Upper lobe of left lung (tissue), 6 donors: Measurements from ENCODE around the gene SLCO3A1. TPM values are rescaled to one million over a fixed set of nuclear protein-coding genes. Genes with fewer than 3 reads are reported as not detected.

Experiments used
- ATAC-seq, 2 donors: fragments of 200-7000 bp; cut with Tn5 transposase; one replicate each; pipeline ENCODE4 v1.9.1; 2022; ENCODE audit warnings: mild to moderate bottlenecking in 2 of 2, moderate library complexity in 2 of 2; ENCODE audit not compliant: low FRiP score in 2 of 2
- DNase-seq, 2 donors: peaks; one replicate each; pipeline ENCODE4 v3.0.0-alpha.2; 2019 to 2020
- H3K27ac ChIP-seq, 4 donors: fragments of 200-600 bp; sonication (generic); one replicate each; pipeline ENCODE4 v1.5.1; 2016 to 2019
- H3K27me3 ChIP-seq, 4 donors: fragments of 200-600 bp; sonication (generic); one replicate each; pipeline ENCODE4 v1.5.1; 2017 to 2019
- H3K36me3 ChIP-seq, 4 donors: fragments of 200-600 bp; sonication (generic); one replicate each; pipeline ENCODE4 v1.5.1; 2016 to 2019
- H3K4me1 ChIP-seq, 4 donors: fragments of 200-600 bp; sonication (generic); one replicate each; pipeline ENCODE4 v1.5.1; 2018 to 2019
- H3K4me3 ChIP-seq, 4 donors: fragments of 200-600 bp; sonication (generic); one replicate each; pipeline ENCODE4 v1.5.1; 2017 to 2019; ENCODE audit warnings: mild to moderate bottlenecking in 2 of 4, moderate library complexity in 1 of 4
- H3K9me3 ChIP-seq, 4 donors: fragments of 200-600 bp; sonication (generic); one replicate each; pipeline ENCODE4 v1.5.1; 2018 to 2019
- CTCF ChIP-seq, 6 experiments: fragments of 450-650 bp in 4 of 6; fragments of 200-600 bp in 2 of 6; sonication (generic) in 2 of 6; IDR thresholded peaks; one replicate each; pipeline ENCODE4 v1.5.1; 2016 to 2019; ENCODE audit warnings: antibody characterized with exemption in 6 of 6
- EP300 ChIP-seq, 4 donors: sonication (generic); formaldehyde crosslinking; IDR thresholded peaks; one replicate each; pipeline ENCODE4 v1.5.1; 2017; ENCODE audit warnings: antibody characterized with exemption in 4 of 4, control low read depth in 2 of 4
- POLR2A ChIP-seq, 4 donors: fragments of 450-650 bp; IDR thresholded peaks; one replicate each; pipeline ENCODE4 v1.5.1; 2016 to 2017; ENCODE audit warnings: antibody characterized with exemption in 4 of 4, mild to moderate bottlenecking in 2 of 4
- POLR2AphosphoS5 ChIP-seq, 2 donors: sonication (generic); formaldehyde crosslinking; IDR thresholded peaks; one replicate each; pipeline ENCODE4 v1.5.1; 2017; ENCODE audit warnings: antibody characterized with exemption in 2 of 2
- WGBS, 2 donors: methylation state at CpG; one replicate each; pipeline ENCODE4 v1.1.5; 2017 to 2018; 5-methylcytosine and 5-hydroxymethylcytosine counted together
- total RNA-seq, 6 donors: library from RNA; depleted of rRNA in 4 of 6; stranded (reverse); fragments of >200 nt in 4 of 6; gene quantifications; one replicate each; pipeline versions ENCODE4 v1.1.0 to v1.2.1, GENCODE V29; 2016 to 2021
- donor health status: DM: no; HTN: no; CAD: no; lungs with moderate emphysema.
- donor health status: DM: no; HTN: yes; CAD: no; lungs with severe emphysema.

SLCO3A1 gene
- total RNA-seq, 6 donors from 2014 or later: 29.3 to 56.6 (median 46.7) TPM

- no peaks in the 10 kb centered on the region for H3K4me1 ChIP-seq
- DNase-seq (no peak), ATAC-seq (no peak)
- H3K9me3 ChIP-seq: no peaks in the 10 kb centered on the region
- no peak overlapping the region for H3K27ac ChIP-seq
- H3K36me3 ChIP-seq: peaks cover 5 to 83% (median 49%) of the 10 kb centered on the region in 4 donors
- no peaks in the 10 kb centered on the region for H3K27me3 ChIP-seq
- TF ChIP-seq POLR2A (IDR thresholded peaks at IDR 0.05): no peak
- TF ChIP-seq EP300 (IDR thresholded peaks at IDR 0.05): no peak
- no peak for TF ChIP-seq POLR2AphosphoS5 (IDR thresholded peaks at IDR 0.05)
- TF ChIP-seq CTCF (IDR thresholded peaks at IDR 0.05): no peak
- WGBS, 2 donors: 78 to 95% methylated on average over 3 of the region's 3 CpGs
- H3K4me3 ChIP-seq: no peak overlapping the region
Measured at GRCh38 chr15:92124657-92125010, 271.1 kb downstream of the SLCO3A1 start.

GRCh38 chr15:92128788-92129187, 275.3 kb downstream of the SLCO3A1 start:
- Histone ChIP-seq H3K27ac (no peak overlapping the region), H3K27me3 (no peaks in the 10 kb centered on the region), H3K4me3 (no peak overlapping the region), H3K9me3 (no peaks in the 10 kb centered on the region), H3K4me1 (no peaks in the 10 kb centered on the region), H3K36me3 (peaks cover 5 to 78% (median 42%) of the 10 kb centered on the region in 4 donors)
- TF ChIP-seq CTCF (IDR thresholded peaks at IDR 0.05) (no peak), POLR2A (IDR thresholded peaks at IDR 0.05) (no peak), POLR2AphosphoS5 (IDR thresholded peaks at IDR 0.05) (no peak), EP300 (IDR thresholded peaks at IDR 0.05) (no peak)
- DNase-seq (no peak), ATAC-seq (no peak)
- 95 to 97% methylated on average over 5 of the region's 5 CpGs for WGBS, 2 donors

GRCh38 chr15:92130244-92130643, 276.7 kb downstream of the SLCO3A1 start:
- H3K4me3 ChIP-seq: no peak overlapping the region
- DNase-seq: no peak
- peaks cover 5 to 69% (median 43%) of the 10 kb centered on the region in 4 donors for H3K36me3 ChIP-seq
- TF ChIP-seq EP300 (IDR thresholded peaks at IDR 0.05): no peak
- no peak for TF ChIP-seq CTCF (IDR thresholded peaks at IDR 0.05)
- no peak for TF ChIP-seq POLR2A (IDR thresholded peaks at IDR 0.05)
- no peak for TF ChIP-seq POLR2AphosphoS5 (IDR thresholded peaks at IDR 0.05)
- H3K27ac ChIP-seq: no peak overlapping the region
- WGBS, 2 donors: 76 to 92% methylated on average over 2 of the region's 2 CpGs
- H3K9me3 ChIP-seq: no peaks in the 10 kb centered on the region
- no peak for ATAC-seq
- no peaks in the 10 kb centered on the region for H3K27me3 ChIP-seq
- H3K4me1 ChIP-seq: no peaks in the 10 kb centered on the region

- no peak for ATAC-seq
Measured at GRCh38 chr15:92130906-92131305, 277.4 kb downstream of the SLCO3A1 start.

More at GRCh38 chr15:92130906-92131305, 277.4 kb downstream of the SLCO3A1 start:
- DNase-seq: no peak
- Histone ChIP-seq H3K4me1 (no peaks in the 10 kb centered on the region), H3K9me3 (no peaks in the 10 kb centered on the region), H3K36me3 (peaks cover 4 to 65% (median 40%) of the 10 kb centered on the region in 4 donors), H3K4me3 (no peak overlapping the region), H3K27ac (no peak overlapping the region), H3K27me3 (no peaks in the 10 kb centered on the region)
- whole genome bisulfite sequencing, 2 donors: 91 to 92% methylated on average over 3 of the region's 3 CpGs
- no peak for TF ChIP-seq CTCF (IDR thresholded peaks at IDR 0.05)
